Keratinocyte (primary cell): ENCODE measurements around the gene CBFA2T3.

Experiments
- EZH2 ChIP-seq: IDR thresholded peaks from one replicate; pipeline ENCODE4 v1.6.1; 2012; ENCODE audit warnings: inconsistent platforms, mild to moderate bottlenecking, low read length, moderate library complexity
- TF ChIP-seq, protein P1 (sequence below), 3 experiments: IDR thresholded peaks in 1 of 3; conservative IDR thresholded peaks in 1 of 3; optimal IDR thresholded peaks in 1 of 3; 2 replicates in 2 of 3; 3 replicates in 1 of 3; pipeline versions ENCODE3 to v1.5.1; 2011; ENCODE audit warnings: low read length in 3 of 3, mild to moderate bottlenecking in 3 of 3, moderate library complexity in 2 of 3, control low read depth in 1 of 3, inconsistent platforms in 1 of 3; ENCODE audit not compliant: insufficient read depth in 2 of 3; ENCODE audit errors: extremely low read depth in 1 of 3

DNA sequence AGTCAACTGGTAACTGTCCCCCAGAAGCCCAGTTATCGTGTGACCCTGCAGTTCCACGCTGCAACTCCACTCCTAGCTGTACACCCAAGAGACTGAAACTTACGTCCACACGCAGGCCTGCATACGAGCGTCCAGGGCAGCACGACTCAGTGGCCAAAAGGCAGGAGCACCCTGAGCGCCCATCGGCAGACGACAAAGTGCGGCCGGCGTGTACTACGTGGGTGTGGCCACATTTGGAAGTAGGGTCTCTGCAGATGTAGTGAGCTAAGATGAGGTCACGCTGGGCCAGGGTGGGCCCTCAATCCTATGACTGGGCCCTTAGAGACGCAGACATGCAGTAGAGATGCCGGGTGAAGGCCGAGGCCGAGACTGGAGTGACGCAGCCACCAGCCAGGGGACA lies 133.8 kb downstream of the CBFA2T3 start:
- TF ChIP-seq EZH2: no peak
- TF ChIP-seq, protein P1, sequence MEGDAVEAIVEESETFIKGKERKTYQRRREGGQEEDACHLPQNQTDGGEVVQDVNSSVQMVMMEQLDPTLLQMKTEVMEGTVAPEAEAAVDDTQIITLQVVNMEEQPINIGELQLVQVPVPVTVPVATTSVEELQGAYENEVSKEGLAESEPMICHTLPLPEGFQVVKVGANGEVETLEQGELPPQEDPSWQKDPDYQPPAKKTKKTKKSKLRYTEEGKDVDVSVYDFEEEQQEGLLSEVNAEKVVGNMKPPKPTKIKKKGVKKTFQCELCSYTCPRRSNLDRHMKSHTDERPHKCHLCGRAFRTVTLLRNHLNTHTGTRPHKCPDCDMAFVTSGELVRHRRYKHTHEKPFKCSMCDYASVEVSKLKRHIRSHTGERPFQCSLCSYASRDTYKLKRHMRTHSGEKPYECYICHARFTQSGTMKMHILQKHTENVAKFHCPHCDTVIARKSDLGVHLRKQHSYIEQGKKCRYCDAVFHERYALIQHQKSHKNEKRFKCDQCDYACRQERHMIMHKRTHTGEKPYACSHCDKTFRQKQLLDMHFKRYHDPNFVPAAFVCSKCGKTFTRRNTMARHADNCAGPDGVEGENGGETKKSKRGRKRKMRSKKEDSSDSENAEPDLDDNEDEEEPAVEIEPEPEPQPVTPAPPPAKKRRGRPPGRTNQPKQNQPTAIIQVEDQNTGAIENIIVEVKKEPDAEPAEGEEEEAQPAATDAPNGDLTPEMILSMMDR (optimal IDR thresholded peaks at IDR 0.05 in 1 of 3, IDR thresholded peaks at IDR 0.05 in 1 of 3, conservative IDR thresholded peaks at IDR 0.05 in 1 of 3; ENCODE audit: extremely low read depth in 1 of 3, insufficient read depth in 2 of 3, low read length in 3 of 3): no peak
